GM18511 (cell line): ENCODE results near the gene COL1A1.

ENCODE experiments used
- ATAC-seq: cut with Tn5 transposase; IDR thresholded peaks from one replicate; pipeline ENCODE4 v1.9.1; 2021; ENCODE audit warnings: mild to moderate bottlenecking, moderate library complexity; ENCODE audit not compliant: unreplicated experiment

The COL1A1 gene

GRCh38 chr17:50201276-50201854 is at the start of gene COL1A1:
COL1A1 (minus strand) TSS chr17:50201631; CDS start chr17:50201513, 118 bp downstream.
- ATAC-seq, result no peak

- no peak for ATAC-seq
Measured at GRCh38 chr17:50248255-50248654, 46.8 kb upstream of the COL1A1 start.

GRCh38 chr17:50244771-50245170 is 43.3 kb upstream of the COL1A1 start:
- no peak for ATAC-seq

- ATAC-seq, result no peak
Measured at GRCh38 chr17:50241431-50241830, 40.0 kb upstream of the COL1A1 start.

- ATAC-seq, result no peak
Measured at GRCh38 chr17:50240851-50241250, 39.4 kb upstream of the COL1A1 start.

- no peak for ATAC-seq
Measured at GRCh38 chr17:50239937-50240336, 38.5 kb upstream of the COL1A1 start.

- no peak for ATAC-seq
Measured at GRCh38 chr17:50238601-50239280, 37.3 kb upstream of the COL1A1 start.

- ATAC-seq, result no peak
Measured at GRCh38 chr17:50237901-50238300, 36.5 kb upstream of the COL1A1 start.

GRCh38 chr17:50234581-50234980 is 33.1 kb upstream of the COL1A1 start:
- no peak for ATAC-seq

GRCh38 chr17:50225701-50226240 is 24.3 kb upstream of the COL1A1 start:
- no peak for ATAC-seq

- no peak for ATAC-seq
Measured at GRCh38 chr17:50222922-50223321, 21.5 kb upstream of the COL1A1 start.

GRCh38 chr17:50221864-50222545 is 20.6 kb upstream of the COL1A1 start:
- ATAC-seq, result no peak

GRCh38 chr17:50221266-50221863 is 19.9 kb upstream of the COL1A1 start:
- ATAC-seq, result no peak

- ATAC-seq, result no peak
Measured at GRCh38 chr17:50220811-50221210, 19.4 kb upstream of the COL1A1 start.

GRCh38 chr17:50219939-50220465 is 18.6 kb upstream of the COL1A1 start:
- no peak for ATAC-seq

- ATAC-seq, result no peak
Measured at GRCh38 chr17:50219342-50219741, 17.9 kb upstream of the COL1A1 start.

GRCh38 chr17:50218771-50219315 is 17.4 kb upstream of the COL1A1 start:
- ATAC-seq, result no peak

GRCh38 chr17:50218071-50218759 is 16.8 kb upstream of the COL1A1 start:
- ATAC-seq, result no peak

- no peak for ATAC-seq
Measured at GRCh38 chr17:50217591-50217990, 16.2 kb upstream of the COL1A1 start.

- ATAC-seq, result no peak
Measured at GRCh38 chr17:50214976-50215760, 13.7 kb upstream of the COL1A1 start.
